HepG2 (cell line): ENCODE results near the gene ELL. TPM values are rescaled to one million over a fixed set of nuclear protein-coding genes. Genes with fewer than 3 reads are reported as not detected.

Source experiments
- AGO1 ChIP-seq: fragments of 200-400 bp; formaldehyde crosslinking; IDR thresholded peaks from 2 replicates; pipeline ENCODE4 v1.6.1; 2017; ENCODE audit warnings: mild to moderate bottlenecking, low read depth, low read length, moderate library complexity; ENCODE audit not compliant: poor library complexity, severe bottlenecking
- AHR ChIP-seq: IDR thresholded peaks from 2 replicates; pipeline ENCODE4 v1.6.1; 2018; ENCODE audit warnings: missing genetic modification reagents, missing compliant biosample characterization
- BCL6 ChIP-seq: IDR thresholded peaks from 2 replicates; pipeline ENCODE4 v1.6.1; 2016; ENCODE audit warnings: missing genetic modification reagents, missing compliant biosample characterization
- ESRRA ChIP-seq: sonication (generic); formaldehyde crosslinking; IDR thresholded peaks from 2 replicates; pipeline ENCODE4 v1.5.1; 2020; ENCODE audit warnings: mild to moderate bottlenecking, low read depth, missing genetic modification reagents
- FOXK2 ChIP-seq: fragments of 450-650 bp; IDR thresholded peaks from 2 replicates; pipeline ENCODE4 v1.6.1; 2016
- HES4 ChIP-seq: sonication (generic); formaldehyde crosslinking; IDR thresholded peaks from 2 replicates; pipeline ENCODE4 v1.9.0; 2021; ENCODE audit warnings: mild to moderate bottlenecking, missing genetic modification reagents, borderline replicate concordance
- HOXA3 ChIP-seq: sonication (generic); formaldehyde crosslinking; IDR thresholded peaks from 2 replicates; pipeline ENCODE4 v1.5.0; 2020; ENCODE audit warnings: missing genetic modification reagents
- KDM5A ChIP-seq: fragments of 200-600 bp; sonication (generic); IDR thresholded peaks from 2 replicates; pipeline ENCODE4 v1.7.0; 2018; ENCODE audit warnings: antibody characterized with exemption, mild to moderate bottlenecking, low read length, borderline replicate concordance
- NFE2 ChIP-seq: sonication (generic); formaldehyde crosslinking; IDR thresholded peaks from 2 replicates; pipeline ENCODE4 v1.4.0; 2020; ENCODE audit warnings: missing genetic modification reagents
- NRL ChIP-seq: sonication (generic); formaldehyde crosslinking; IDR thresholded peaks from 2 replicates; pipeline ENCODE4 v1.5.0; 2020; ENCODE audit warnings: missing genetic modification reagents, mild to moderate bottlenecking, moderate library complexity, borderline replicate concordance
- RXRA ChIP-seq: sonication (generic); formaldehyde crosslinking; IDR thresholded peaks from 2 replicates; pipeline ENCODE4 v1.5.1; 2020; ENCODE audit warnings: missing genetic modification reagents
- SMAD3 ChIP-seq: sonication (generic); formaldehyde crosslinking; IDR thresholded peaks from 2 replicates; pipeline ENCODE4 v1.4.0; 2020; ENCODE audit warnings: missing genetic modification reagents
- SPEN ChIP-seq: sonication (generic); formaldehyde crosslinking; IDR thresholded peaks from 2 replicates; pipeline ENCODE4 v1.5.1; 2020; ENCODE audit warnings: low read depth, mild to moderate bottlenecking, missing genetic modification reagents
- TFDP2 ChIP-seq: sonication (generic); formaldehyde crosslinking; IDR thresholded peaks from 2 replicates; pipeline ENCODE4 v1.4.0; 2020; ENCODE audit warnings: missing genetic modification reagents
- ZKSCAN8 ChIP-seq: IDR thresholded peaks from 2 replicates; pipeline ENCODE4 v1.6.1; 2016; ENCODE audit warnings: borderline replicate concordance, missing genetic modification reagents, missing compliant biosample characterization
- ZNF343 ChIP-seq: sonication (generic); formaldehyde crosslinking; IDR thresholded peaks from 2 replicates; pipeline ENCODE4 v1.4.0; 2020; ENCODE audit warnings: mild to moderate bottlenecking, missing genetic modification reagents
- ZNF512 ChIP-seq: sonication (generic); formaldehyde crosslinking; IDR thresholded peaks from 2 replicates; pipeline ENCODE4 v1.4.0; 2020; ENCODE audit warnings: mild to moderate bottlenecking, missing genetic modification reagents
- ZNF773 ChIP-seq: sonication (generic); formaldehyde crosslinking; IDR thresholded peaks from 2 replicates; pipeline ENCODE4 v1.4.0; 2020; ENCODE audit warnings: missing genetic modification reagents, borderline replicate concordance
- ZSCAN25 ChIP-seq: sonication (generic); formaldehyde crosslinking; IDR thresholded peaks from 2 replicates; pipeline ENCODE4 v1.8.0; 2022; ENCODE audit warnings: mild to moderate bottlenecking, missing genetic modification reagents
- polyA plus RNA-seq, 8 experiments: library from polyadenylated mRNA; depleted of rRNA in 3 of 8; stranded (reverse) in 7 of 8; unstranded in 1 of 8; fragments of >200 nt; fragmentation: Illumina TruSeq in 4 of 8; extraction: Trizol in 4 of 8; gene quantifications; 2 replicates each; pipeline versions ENCODE4 v1.2.1 to v1.2.3, GENCODE V29; 2011 to 2016; ENCODE audit warnings: low read depth in 4 of 8, missing spikeins in 1 of 8, mixed read lengths in 1 of 8; ENCODE audit not compliant: insufficient read depth in 1 of 8
- total RNA-seq, 5 experiments: library from RNA; depleted of rRNA; stranded (reverse); fragments of >200 nt; fragmentation: Illumina TruSeq; extraction: Trizol; gene quantifications; 2 replicates each; pipeline ENCODE4 v1.2.3, GENCODE V29; 2016; ENCODE audit warnings: low read depth in 1 of 5
- TF ChIP-seq, protein P1 (sequence below): sonication (generic); formaldehyde crosslinking; IDR thresholded peaks from 2 replicates; pipeline ENCODE4 v1.5.0; 2020; ENCODE audit warnings: mild to moderate bottlenecking, missing genetic modification reagents
- TF ChIP-seq, protein P2 (sequence below): IDR thresholded peaks from 2 replicates; pipeline ENCODE4 v1.6.1; 2016; ENCODE audit warnings: mild to moderate bottlenecking, missing biosample characterization, missing genetic modification reagents
- TF ChIP-seq, protein P3 (sequence below): sonication (generic); formaldehyde crosslinking; IDR thresholded peaks from 2 replicates; pipeline ENCODE4 v1.8.0; 2022; ENCODE audit warnings: mild to moderate bottlenecking, missing genetic modification reagents

Gene ELL
- total and polyA plus RNA-seq, 2 of the 13 experiments (the other 11 are each of a cell fraction or from before 2014, with no cell fraction given), result 3.7 to 5.4 TPM

DNA sequence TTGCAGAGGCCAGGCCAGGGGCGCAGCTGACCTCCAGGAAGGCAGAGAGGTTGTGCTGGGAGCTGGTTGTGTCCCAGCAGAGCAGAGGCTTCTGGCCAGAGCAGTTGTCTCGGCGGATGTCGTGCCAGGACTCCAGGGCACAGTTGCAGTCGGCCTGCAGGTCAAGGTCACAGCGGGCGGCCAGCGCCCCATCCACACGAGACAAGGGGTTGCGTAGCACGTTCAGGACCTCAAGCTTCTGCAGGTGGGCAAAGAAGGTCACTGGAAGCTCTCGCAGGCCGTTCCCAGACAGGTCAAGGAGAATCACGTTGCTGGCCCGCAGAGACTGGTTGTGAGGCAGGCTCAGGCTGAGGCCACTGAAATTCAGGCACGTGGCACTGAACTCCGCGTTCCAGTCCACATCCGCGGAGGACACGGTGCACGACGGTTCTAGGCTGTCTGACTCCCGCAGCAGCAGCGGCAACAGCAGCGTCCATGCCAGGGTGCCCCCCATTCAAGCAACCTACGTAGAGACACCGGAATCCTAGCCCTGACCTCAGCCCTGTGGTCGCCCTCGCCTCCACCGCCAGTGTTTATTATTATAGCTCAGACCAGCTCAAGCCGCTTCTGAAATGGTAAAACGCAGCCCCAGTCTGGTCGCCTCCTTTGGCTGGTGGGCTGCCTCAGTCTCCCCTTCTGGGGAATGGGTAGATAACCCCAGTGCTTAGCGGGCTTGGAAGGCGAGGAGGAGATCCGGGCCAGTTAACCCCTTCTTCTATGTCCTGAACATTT, 125.2 kb downstream of the ELL start (continued):
- peak; percentile 13; the same call in 1 of the 2 replicates for TF ChIP-seq ZNF773 (CRISPR knock-in tag)
- peak; percentile 46; the same call in 1 of the 2 replicates for TF ChIP-seq SPEN
- TF ChIP-seq, protein P1, sequence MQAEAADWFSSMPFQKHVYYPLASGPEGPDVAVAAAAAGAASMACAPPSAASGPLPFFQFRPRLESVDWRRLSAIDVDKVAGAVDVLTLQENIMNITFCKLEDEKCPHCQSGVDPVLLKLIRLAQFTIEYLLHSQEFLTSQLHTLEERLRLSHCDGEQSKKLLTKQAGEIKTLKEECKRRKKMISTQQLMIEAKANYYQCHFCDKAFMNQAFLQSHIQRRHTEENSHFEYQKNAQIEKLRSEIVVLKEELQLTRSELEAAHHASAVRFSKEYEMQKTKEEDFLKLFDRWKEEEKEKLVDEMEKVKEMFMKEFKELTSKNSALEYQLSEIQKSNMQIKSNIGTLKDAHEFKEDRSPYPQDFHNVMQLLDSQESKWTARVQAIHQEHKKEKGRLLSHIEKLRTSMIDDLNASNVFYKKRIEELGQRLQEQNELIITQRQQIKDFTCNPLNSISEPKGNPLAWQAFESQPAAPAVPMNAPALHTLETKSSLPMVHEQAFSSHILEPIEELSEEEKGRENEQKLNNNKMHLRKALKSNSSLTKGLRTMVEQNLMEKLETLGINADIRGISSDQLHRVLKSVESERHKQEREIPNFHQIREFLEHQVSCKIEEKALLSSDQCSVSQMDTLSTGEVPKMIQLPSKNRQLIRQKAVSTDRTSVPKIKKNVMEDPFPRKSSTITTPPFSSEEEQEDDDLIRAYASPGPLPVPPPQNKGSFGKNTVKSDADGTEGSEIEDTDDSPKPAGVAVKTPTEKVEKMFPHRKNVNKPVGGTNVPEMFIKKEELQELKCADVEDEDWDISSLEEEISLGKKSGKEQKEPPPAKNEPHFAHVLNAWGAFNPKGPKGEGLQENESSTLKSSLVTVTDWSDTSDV (CRISPR knock-in tag), result no peak
- TF ChIP-seq BCL6 (CRISPR knock-in tag), result peak; percentile 40; the same call in 1 of the 2 replicates
- TF ChIP-seq TFDP2 (CRISPR knock-in tag), result peak; percentile 34; the same call in 1 of the 2 replicates
- no peak for TF ChIP-seq KDM5A
- TF ChIP-seq, protein P2, sequence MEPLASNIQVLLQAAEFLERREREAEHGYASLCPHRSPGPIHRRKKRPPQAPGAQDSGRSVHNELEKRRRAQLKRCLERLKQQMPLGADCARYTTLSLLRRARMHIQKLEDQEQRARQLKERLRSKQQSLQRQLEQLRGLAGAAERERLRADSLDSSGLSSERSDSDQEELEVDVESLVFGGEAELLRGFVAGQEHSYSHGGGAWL (CRISPR knock-in tag), result peak; percentile 30; the same call in 1 of the 2 replicates
- no peak for TF ChIP-seq HES4 (CRISPR knock-in tag)
- peak; percentile 44; the same call in 1 of the 2 replicates for TF ChIP-seq NRL (CRISPR knock-in tag)
- peak; percentile 85 for TF ChIP-seq RXRA (CRISPR knock-in tag)
- TF ChIP-seq ZNF512 (CRISPR knock-in tag), result 0 out of 2 replicates have a peak, but pooled peaks have one; percentile 10
- peak; percentile 89 for TF ChIP-seq ESRRA (CRISPR knock-in tag)
- TF ChIP-seq AHR, result peak; percentile 63; the same call in 1 of the 2 replicates
- TF ChIP-seq SMAD3 (CRISPR knock-in tag), result no peak
- TF ChIP-seq ZKSCAN8, result 0 out of 2 replicates have a peak, but pooled peaks have one; percentile 17
- TF ChIP-seq HOXA3 (CRISPR knock-in tag), result no peak; the same call in 1 of the 2 replicates
- TF ChIP-seq AGO1, result peak; percentile 24
- TF ChIP-seq NFE2 (CRISPR knock-in tag), result 0 out of 2 replicates have a peak, but pooled peaks have one; percentile 18
- TF ChIP-seq ZSCAN25 (CRISPR knock-in tag), result 0 out of 2 replicates have a peak, but pooled peaks have one; percentile 28
- no peak for TF ChIP-seq FOXK2
- TF ChIP-seq ZNF343, result 0 out of 2 replicates have a peak, but pooled peaks have one; percentile 33
- TF ChIP-seq, protein P3, sequence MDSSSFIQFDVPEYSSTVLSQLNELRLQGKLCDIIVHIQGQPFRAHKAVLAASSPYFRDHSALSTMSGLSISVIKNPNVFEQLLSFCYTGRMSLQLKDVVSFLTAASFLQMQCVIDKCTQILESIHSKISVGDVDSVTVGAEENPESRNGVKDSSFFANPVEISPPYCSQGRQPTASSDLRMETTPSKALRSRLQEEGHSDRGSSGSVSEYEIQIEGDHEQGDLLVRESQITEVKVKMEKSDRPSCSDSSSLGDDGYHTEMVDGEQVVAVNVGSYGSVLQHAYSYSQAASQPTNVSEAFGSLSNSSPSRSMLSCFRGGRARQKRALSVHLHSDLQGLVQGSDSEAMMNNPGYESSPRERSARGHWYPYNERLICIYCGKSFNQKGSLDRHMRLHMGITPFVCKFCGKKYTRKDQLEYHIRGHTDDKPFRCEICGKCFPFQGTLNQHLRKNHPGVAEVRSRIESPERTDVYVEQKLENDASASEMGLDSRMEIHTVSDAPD (CRISPR knock-in tag), result peak; percentile 73; the same call in 1 of the 2 replicates
